ENCODE measurements around the gene ATP11A.
"Not testable (repeated sequence)": the region's sequence is repeated elsewhere in the genome, so short reads cannot be mapped to it uniquely, and the experiment has no call there.

Gene ATP11A

GRCh38 chr13:112671359-112671758 is 18.5 kb upstream of the ATP11A start:
- no peaks in the 10 kb centered on the region for H3K27me3 ChIP-seq (ENCODE audit: insufficient read depth, insufficient read length)
- no peaks in the 10 kb centered on the region for H3K36me3 ChIP-seq (ENCODE audit: insufficient read depth, insufficient read length, low read length)
- no peak overlapping the region for H3K4me3 ChIP-seq (ENCODE audit: insufficient read length, low read depth)
- TF ChIP-seq SUZ12 (IDR thresholded peaks at IDR 0.05; ENCODE audit: extremely low read depth, insufficient read depth, insufficient read length): no peak
- no peak for TF ChIP-seq ZNF274 (IDR thresholded peaks at IDR 0.05; ENCODE audit: low read depth, low read length)
- no peak for TF ChIP-seq YY1 (IDR thresholded peaks at IDR 0.05; ENCODE audit: insufficient read depth, insufficient read length)
- peaks cover 4% of the 10 kb centered on the region for H3K4me1 ChIP-seq (ENCODE audit: insufficient read depth, insufficient read length)
- no peaks in the 10 kb centered on the region for H3K9me3 ChIP-seq (ENCODE audit: insufficient read depth, low read length)
- no peak for DNase-seq (ENCODE audit: low read depth, low spot score)
- no peak overlapping the region for H3K9ac ChIP-seq (ENCODE audit: insufficient read length, low read depth)

- no peak for DNase-seq (ENCODE audit: low read depth, low spot score)
- H3K4me1 ChIP-seq (ENCODE audit: insufficient read depth, insufficient read length): peaks cover 4% of the 10 kb centered on the region
- no peak for TF ChIP-seq YY1 (IDR thresholded peaks at IDR 0.05; ENCODE audit: insufficient read depth, insufficient read length)
- TF ChIP-seq SUZ12 (IDR thresholded peaks at IDR 0.05; ENCODE audit: extremely low read depth, insufficient read depth, insufficient read length): no peak
- no peak for TF ChIP-seq ZNF274 (IDR thresholded peaks at IDR 0.05; ENCODE audit: low read depth, low read length)
- H3K9me3 ChIP-seq (ENCODE audit: insufficient read depth, low read length): no peaks in the 10 kb centered on the region
- no peak overlapping the region for H3K4me3 ChIP-seq (ENCODE audit: insufficient read length, low read depth)
- no peaks in the 10 kb centered on the region for H3K27me3 ChIP-seq (ENCODE audit: insufficient read depth, insufficient read length)
- no peak overlapping the region for H3K9ac ChIP-seq (ENCODE audit: insufficient read length, low read depth)
- no peaks in the 10 kb centered on the region for H3K36me3 ChIP-seq (ENCODE audit: insufficient read depth, insufficient read length, low read length)
These were observed 17.1 kb upstream of the ATP11A start for GRCh38 chr13:112672651-112673284.

- no peak for TF ChIP-seq YY1 (IDR thresholded peaks at IDR 0.05; ENCODE audit: insufficient read depth, insufficient read length)
- TF ChIP-seq SUZ12 (IDR thresholded peaks at IDR 0.05; ENCODE audit: extremely low read depth, insufficient read depth, insufficient read length): no peak
- TF ChIP-seq ZNF274 (IDR thresholded peaks at IDR 0.05; ENCODE audit: low read depth, low read length): no peak
- Histone ChIP-seq H3K4me1 (ENCODE audit: insufficient read depth, insufficient read length) (peaks cover 4% of the 10 kb centered on the region), H3K36me3 (ENCODE audit: insufficient read depth, insufficient read length, low read length) (no peaks in the 10 kb centered on the region), H3K27me3 (ENCODE audit: insufficient read depth, insufficient read length) (no peaks in the 10 kb centered on the region), H3K9ac (ENCODE audit: insufficient read length, low read depth) (no peak overlapping the region), H3K9me3 (ENCODE audit: insufficient read depth, low read length) (0 out of 2 replicates have a peak, but pooled peaks cover 7% of the 10 kb centered on the region), H3K4me3 (ENCODE audit: insufficient read length, low read depth) (no peak overlapping the region)
- no peak for DNase-seq (ENCODE audit: low read depth, low spot score)
These were observed 15.1 kb upstream of the ATP11A start for GRCh38 chr13:112674412-112675365.

GRCh38 chr13:112675366-112675756 is 14.5 kb upstream of the ATP11A start:
- Histone ChIP-seq H3K36me3 (ENCODE audit: insufficient read depth, insufficient read length, low read length) (no peaks in the 10 kb centered on the region), H3K9ac (ENCODE audit: insufficient read length, low read depth) (no peak overlapping the region), H3K9me3 (ENCODE audit: insufficient read depth, low read length) (0 out of 2 replicates have a peak, but pooled peaks cover 7% of the 10 kb centered on the region), H3K4me1 (ENCODE audit: insufficient read depth, insufficient read length) (peaks cover 4% of the 10 kb centered on the region), H3K27me3 (ENCODE audit: insufficient read depth, insufficient read length) (no peaks in the 10 kb centered on the region), H3K4me3 (ENCODE audit: insufficient read length, low read depth) (no peak overlapping the region)
- TF ChIP-seq ZNF274 (IDR thresholded peaks at IDR 0.05; ENCODE audit: low read depth, low read length) (no peak), YY1 (IDR thresholded peaks at IDR 0.05; ENCODE audit: insufficient read depth, insufficient read length) (no peak), SUZ12 (IDR thresholded peaks at IDR 0.05; ENCODE audit: extremely low read depth, insufficient read depth, insufficient read length) (no peak)
- DNase-seq (ENCODE audit: low read depth, low spot score): no peak

- H3K4me1 ChIP-seq (ENCODE audit: insufficient read depth, insufficient read length); H3K9me3 ChIP-seq (ENCODE audit: insufficient read depth, low read length); H3K9ac ChIP-seq (ENCODE audit: insufficient read length, low read depth); H3K27me3 ChIP-seq (ENCODE audit: insufficient read depth, insufficient read length); DNase-seq (ENCODE audit: low read depth, low spot score); H3K36me3 ChIP-seq (ENCODE audit: insufficient read depth, insufficient read length, low read length); H3K4me3 ChIP-seq (ENCODE audit: insufficient read length, low read depth): not testable (repeated sequence)
These were observed 12.3 kb upstream of the ATP11A start for GRCh38 chr13:112677421-112677962.

- Histone ChIP-seq H3K36me3 (ENCODE audit: insufficient read depth, insufficient read length, low read length) (no peaks in the 10 kb centered on the region), H3K4me3 (ENCODE audit: insufficient read length, low read depth) (no peak overlapping the region), H3K9me3 (ENCODE audit: insufficient read depth, low read length) (0 out of 2 replicates have a peak, but pooled peaks cover 7% of the 10 kb centered on the region), H3K27me3 (ENCODE audit: insufficient read depth, insufficient read length) (no peaks in the 10 kb centered on the region), H3K9ac (ENCODE audit: insufficient read length, low read depth) (no peak overlapping the region), H3K4me1 (ENCODE audit: insufficient read depth, insufficient read length) (no peaks in the 10 kb centered on the region)
- DNase-seq (ENCODE audit: low read depth, low spot score): no peak
- TF ChIP-seq ZNF274 (IDR thresholded peaks at IDR 0.05; ENCODE audit: low read depth, low read length) (no peak), SUZ12 (IDR thresholded peaks at IDR 0.05; ENCODE audit: extremely low read depth, insufficient read depth, insufficient read length) (no peak), YY1 (IDR thresholded peaks at IDR 0.05; ENCODE audit: insufficient read depth, insufficient read length) (no peak)
These were observed 10.5 kb upstream of the ATP11A start for GRCh38 chr13:112679381-112679780.

Measured in NT2/D1 (cell line).